Epithelial cell of proximal tubule (primary cell): Measurements from ENCODE around the gene CDH24. TPM values are rescaled to one million over a fixed set of nuclear protein-coding genes. Genes with fewer than 3 reads are reported as not detected.

Experiments
- DNase-seq: peaks from one replicate; pipeline ENCODE4 v3.0.0-alpha.2; 2011; ENCODE audit warnings: low read depth
- H3K4me3 ChIP-seq: 2 replicates; pipeline ENCODE4 v1.5.1; 2011; ENCODE audit warnings: low read depth, mild to moderate bottlenecking, low read length
- CTCF ChIP-seq: conservative IDR thresholded peaks from 2 replicates; pipeline ENCODE4 v1.5.1; 2012; ENCODE audit warnings: low read depth, mild to moderate bottlenecking, low read length
- total RNA-seq: library from RNA; depleted of rRNA; stranded (reverse); fragments of >200 nt; gene quantifications from 2 replicates; pipeline ENCODE4 v1.2.3, GENCODE V29; 2015

CDH24 gene
- total RNA-seq, 1 donor from 2014 or later, result 17.7 TPM

GRCh38 chr14:23089498-23090253 is 32.4 kb upstream of the CDH24 start:
- TF ChIP-seq CTCF, result no peak
- no peak overlapping the region for H3K4me3 ChIP-seq
- no peak for DNase-seq

GRCh38 chr14:23086565-23086964 is 29.2 kb upstream of the CDH24 start:
- TF ChIP-seq CTCF, result no peak
- no peak overlapping the region for H3K4me3 ChIP-seq
- no peak for DNase-seq

- TF ChIP-seq CTCF, result no peak
- DNase-seq, result no peak
- H3K4me3 ChIP-seq, result no peak overlapping the region
These were observed 28.1 kb upstream of the CDH24 start for GRCh38 chr14:23085458-23085857.

- no peak for TF ChIP-seq CTCF
- H3K4me3 ChIP-seq, result no peak overlapping the region
- no peak for DNase-seq
These were observed 23.2 kb upstream of the CDH24 start for GRCh38 chr14:23080474-23080873.

GRCh38 chr14:23079716-23080115 is 22.4 kb upstream of the CDH24 start:
- no peak for DNase-seq
- no peak overlapping the region for H3K4me3 ChIP-seq
- no peak for TF ChIP-seq CTCF

GRCh38 chr14:23078692-23079116 is 21.4 kb upstream of the CDH24 start:
- TF ChIP-seq CTCF, result peak; percentile 2
- DNase-seq, result peak; percentile 93
- H3K4me3 ChIP-seq, result no peak overlapping the region

GRCh38 chr14:23077962-23078361 is 20.6 kb upstream of the CDH24 start:
- DNase-seq, result no peak
- TF ChIP-seq CTCF, result no peak
- no peak overlapping the region for H3K4me3 ChIP-seq
